NCI-H2227 (cell line): ENCODE results near the gene VTN.
A peak's percentile ranks its signal among the peaks of the same experiment; 100 is the strongest.

ENCODE experiments used
- DNase-seq: peaks from one replicate; lab custom pipeline; 2025; ENCODE audit not compliant: unreplicated experiment; lab: John Stamatoyannopoulos, UW

Gene VTN

GRCh38 chr17:28396635-28397239 lies 26.6 kb upstream of the VTN start:
- DNase-seq: no peak

- no peak for DNase-seq
Observed at GRCh38 chr17:28395968-28396367, 25.9 kb upstream of the VTN start.

- DNase-seq: no peak
Observed at GRCh38 chr17:28395426-28395825, 25.3 kb upstream of the VTN start.

GRCh38 chr17:28394337-28395116 lies 24.4 kb upstream of the VTN start:
- no peak for DNase-seq

- no peak for DNase-seq
Observed at GRCh38 chr17:28392491-28392890, 22.4 kb upstream of the VTN start.

- DNase-seq: no peak
Observed at GRCh38 chr17:28391401-28391800, 21.3 kb upstream of the VTN start.

GRCh38 chr17:28390984-28391383 lies 20.9 kb upstream of the VTN start:
- no peak for DNase-seq

GRCh38 chr17:28390563-28390962 lies 20.5 kb upstream of the VTN start:
- no peak for DNase-seq

- DNase-seq: no peak
Observed at GRCh38 chr17:28390141-28390540, 20.0 kb upstream of the VTN start.

- no peak for DNase-seq
Observed at GRCh38 chr17:28388106-28388505, 18.0 kb upstream of the VTN start.

- DNase-seq: no peak
Observed at GRCh38 chr17:28386391-28386790, 16.3 kb upstream of the VTN start.

- no peak for DNase-seq
Observed at GRCh38 chr17:28385406-28385805, 15.3 kb upstream of the VTN start.

- no peak for DNase-seq
Observed at GRCh38 chr17:28385037-28385400, 14.9 kb upstream of the VTN start.

- no peak for DNase-seq
Observed at GRCh38 chr17:28384281-28385036, 14.4 kb upstream of the VTN start.

- DNase-seq: no peak
Observed at GRCh38 chr17:28381141-28381825, 11.2 kb upstream of the VTN start.

GRCh38 chr17:28379814-28380801 lies 10.0 kb upstream of the VTN start:
- no peak for DNase-seq

GRCh38 chr17:28372945-28373274 lies 2.8 kb upstream of the VTN start:
- DNase-seq: no peak

GRCh38 chr17:28372203-28372944 lies 2.3 kb upstream of the VTN start:
- peak; percentile 52 for DNase-seq

- peak; percentile 97 for DNase-seq
Observed at GRCh38 chr17:28371245-28372202, 1.4 kb upstream of the VTN start, which contains the start of gene SARM1. SARM1 (plus strand) TSS chr17:28371694; CDS start chr17:28372033, 339 bp downstream.
